Activated naive CD8-positive, alpha-beta T cell treated with anti-CD3 and anti-CD28 coated beads for 36 hours (primary cell): ENCODE results near the gene CEP78. TPM values are rescaled to one million over a fixed set of nuclear protein-coding genes. Genes with fewer than 3 reads are reported as not detected.
A peak's percentile ranks its signal among the peaks of the same experiment; 100 is the strongest.
"Not testable (repeated sequence)": the region's sequence is repeated elsewhere in the genome, so short reads cannot be mapped to it uniquely, and the experiment has no call there.

Source experiments
- DNase-seq: peaks from one replicate; pipeline ENCODE4 v3.0.0; 2021
- H3K27ac Mint-ChIP-seq: one replicate; pipeline ENCODE4 v1.8.0; 2022; ENCODE audit warnings: mild to moderate bottlenecking, moderate library complexity, mixed read lengths
- H3K27me3 Mint-ChIP-seq: one replicate; pipeline ENCODE4 v1.8.0; 2022; ENCODE audit warnings: mild to moderate bottlenecking, mixed read lengths
- H3K36me3 Mint-ChIP-seq: one replicate; pipeline ENCODE4 v1.8.0; 2021; ENCODE audit warnings: mild to moderate bottlenecking, mixed read lengths
- H3K4me1 Mint-ChIP-seq: one replicate; pipeline ENCODE4 v1.8.0; 2021; ENCODE audit warnings: mixed read lengths
- H3K4me3 Mint-ChIP-seq: one replicate; pipeline ENCODE4 v1.8.0; 2022; ENCODE audit warnings: mild to moderate bottlenecking, moderate library complexity, mixed read lengths
- H3K9me3 Mint-ChIP-seq: one replicate; pipeline ENCODE4 v1.8.0; 2022; ENCODE audit warnings: mixed read lengths
- total RNA-seq, 2 experiments: library from RNA; stranded (reverse); gene quantifications; one replicate each; pipeline ENCODE4 v1.2.3, GENCODE V29; 2021

CEP78 gene
- total RNA-seq, 2 experiments from 2014 or later, result 41.1 to 41.8 TPM

- Mint-ChIP-seq H3K27me3 (no peaks in the 10 kb centered on the region), H3K27ac (no peak overlapping the region), H3K36me3 (no peaks in the 10 kb centered on the region), H3K4me1 (peaks cover 22% of the 10 kb centered on the region), H3K9me3 (no peaks in the 10 kb centered on the region), H3K4me3 (no peak overlapping the region)
- no peak for DNase-seq
Observed at GRCh38 chr9:78215706-78216105, 20.2 kb upstream of the CEP78 start.

GRCh38 chr9:78218890-78219289 is 17.0 kb upstream of the CEP78 start:
- H3K9me3 Mint-ChIP-seq, result no peaks in the 10 kb centered on the region
- no peak for DNase-seq

GRCh38 chr9:78221425-78221824 is 14.4 kb upstream of the CEP78 start:
- Mint-ChIP-seq H3K4me3 (no peak overlapping the region), H3K9me3 (no peaks in the 10 kb centered on the region), H3K36me3 (no peaks in the 10 kb centered on the region), H3K4me1 (no peaks in the 10 kb centered on the region), H3K27me3 (no peaks in the 10 kb centered on the region), H3K27ac (no peak overlapping the region)
- DNase-seq, result no peak

More at GRCh38 chr9:78218890-78219289, 17.0 kb upstream of the CEP78 start:
- no peak overlapping the region for H3K4me3 Mint-ChIP-seq
- no peak overlapping the region for H3K27ac Mint-ChIP-seq
- H3K27me3 Mint-ChIP-seq, result no peaks in the 10 kb centered on the region
- H3K4me1 Mint-ChIP-seq, result no peaks in the 10 kb centered on the region
- H3K36me3 Mint-ChIP-seq, result no peaks in the 10 kb centered on the region

- not testable (repeated sequence) for H3K9me3 Mint-ChIP-seq, H3K36me3 Mint-ChIP-seq, DNase-seq, H3K27me3 Mint-ChIP-seq, H3K4me1 Mint-ChIP-seq, H3K4me3 Mint-ChIP-seq, H3K27ac Mint-ChIP-seq
Observed at GRCh38 chr9:78221841-78222240, 14.0 kb upstream of the CEP78 start.

GRCh38 chr9:78230761-78231160 is 5.1 kb upstream of the CEP78 start:
- DNase-seq, result no peak
- Mint-ChIP-seq H3K27ac (no peak overlapping the region), H3K36me3 (peaks cover under 1% of the 10 kb centered on the region), H3K27me3 (no peaks in the 10 kb centered on the region), H3K9me3 (no peaks in the 10 kb centered on the region), H3K4me3 (no peak overlapping the region), H3K4me1 (peaks cover 3% of the 10 kb centered on the region)

GRCh38 chr9:78232471-78232870 is 3.4 kb upstream of the CEP78 start:
- H3K36me3 Mint-ChIP-seq, DNase-seq, H3K27ac Mint-ChIP-seq, H3K4me1 Mint-ChIP-seq, H3K9me3 Mint-ChIP-seq, H3K4me3 Mint-ChIP-seq, H3K27me3 Mint-ChIP-seq: not testable (repeated sequence)

- peak overlapping the region; percentile 91 for H3K27ac Mint-ChIP-seq
- no peak for DNase-seq
- peaks cover 23% of the 10 kb centered on the region for H3K4me1 Mint-ChIP-seq
- H3K36me3 Mint-ChIP-seq, result peaks cover 17% of the 10 kb centered on the region
- no peaks in the 10 kb centered on the region for H3K9me3 Mint-ChIP-seq
- no peaks in the 10 kb centered on the region for H3K27me3 Mint-ChIP-seq
- H3K4me3 Mint-ChIP-seq, result peak overlapping the region; percentile 94
Observed at GRCh38 chr9:78234810-78235209, 1.1 kb upstream of the CEP78 start.

- no peaks in the 10 kb centered on the region for H3K9me3 Mint-ChIP-seq
- peak overlapping the region; percentile 91 for H3K27ac Mint-ChIP-seq
- H3K4me3 Mint-ChIP-seq, result peak overlapping the region; percentile 94
- peaks cover 23% of the 10 kb centered on the region for H3K4me1 Mint-ChIP-seq
- peaks cover 17% of the 10 kb centered on the region for H3K36me3 Mint-ChIP-seq
- no peaks in the 10 kb centered on the region for H3K27me3 Mint-ChIP-seq
- no peak for DNase-seq
Observed at GRCh38 chr9:78235256-78235761, 566 bp upstream of the CEP78 start.

- Mint-ChIP-seq H3K4me3 (peak overlapping the region; percentile 94), H3K27me3 (no peaks in the 10 kb centered on the region)
Observed at GRCh38 chr9:78236551-78236910, 656 bp downstream of the CEP78 start.

GRCh38 chr9:78238046-78239038 is 2.5 kb downstream of the CEP78 start:
- H3K4me1 Mint-ChIP-seq, result peaks cover 36% of the 10 kb centered on the region
- H3K27me3 Mint-ChIP-seq, result no peaks in the 10 kb centered on the region
- H3K4me3 Mint-ChIP-seq, result peak overlapping the region; percentile 35

More at GRCh38 chr9:78236551-78236910, 656 bp downstream of the CEP78 start:
- H3K4me1 Mint-ChIP-seq, result peaks cover 27% of the 10 kb centered on the region
- peaks cover 22% of the 10 kb centered on the region for H3K36me3 Mint-ChIP-seq
- H3K9me3 Mint-ChIP-seq, result no peaks in the 10 kb centered on the region
- no peak for DNase-seq
- peak overlapping the region; percentile 74 for H3K27ac Mint-ChIP-seq

GRCh38 chr9:78239506-78239905 is 3.6 kb downstream of the CEP78 start:
- H3K27me3 Mint-ChIP-seq, result no peaks in the 10 kb centered on the region
- peaks cover 36% of the 10 kb centered on the region for H3K4me1 Mint-ChIP-seq
- no peak overlapping the region for H3K27ac Mint-ChIP-seq
- no peak for DNase-seq
- peaks cover 30% of the 10 kb centered on the region for H3K36me3 Mint-ChIP-seq
- no peak overlapping the region for H3K4me3 Mint-ChIP-seq
- H3K9me3 Mint-ChIP-seq, result no peaks in the 10 kb centered on the region

More at GRCh38 chr9:78238046-78239038, 2.5 kb downstream of the CEP78 start:
- no peaks in the 10 kb centered on the region for H3K9me3 Mint-ChIP-seq
- no peak for DNase-seq
- H3K36me3 Mint-ChIP-seq, result peaks cover 29% of the 10 kb centered on the region
- H3K27ac Mint-ChIP-seq, result no peak overlapping the region

- no peak for DNase-seq
- Mint-ChIP-seq H3K36me3 (peaks cover 40% of the 10 kb centered on the region), H3K27me3 (no peaks in the 10 kb centered on the region), H3K27ac (no peak overlapping the region), H3K4me1 (peaks cover 36% of the 10 kb centered on the region), H3K9me3 (no peaks in the 10 kb centered on the region), H3K4me3 (no peak overlapping the region)
Observed at GRCh38 chr9:78242041-78242440, 6.2 kb downstream of the CEP78 start.

GRCh38 chr9:78243130-78243529 is 7.3 kb downstream of the CEP78 start:
- Mint-ChIP-seq H3K27me3 (no peaks in the 10 kb centered on the region), H3K9me3 (no peaks in the 10 kb centered on the region), H3K4me3 (no peak overlapping the region), H3K4me1 (peaks cover 29% of the 10 kb centered on the region), H3K27ac (no peak overlapping the region), H3K36me3 (peaks cover 33% of the 10 kb centered on the region)
- no peak for DNase-seq

GRCh38 chr9:78245401-78245800 is 9.5 kb downstream of the CEP78 start:
- no peak overlapping the region for H3K27ac Mint-ChIP-seq
- H3K9me3 Mint-ChIP-seq, result no peaks in the 10 kb centered on the region
- H3K4me1 Mint-ChIP-seq, result peaks cover 18% of the 10 kb centered on the region
- peaks cover 26% of the 10 kb centered on the region for H3K36me3 Mint-ChIP-seq
- H3K4me3 Mint-ChIP-seq, result no peak overlapping the region
- H3K27me3 Mint-ChIP-seq, result no peaks in the 10 kb centered on the region
- no peak for DNase-seq

GRCh38 chr9:78248635-78249034 is 12.8 kb downstream of the CEP78 start:
- peaks cover 5% of the 10 kb centered on the region for H3K4me1 Mint-ChIP-seq
- peaks cover 19% of the 10 kb centered on the region for H3K36me3 Mint-ChIP-seq
- DNase-seq, result no peak
- H3K27ac Mint-ChIP-seq, result no peak overlapping the region
- H3K27me3 Mint-ChIP-seq, result no peaks in the 10 kb centered on the region
- no peaks in the 10 kb centered on the region for H3K9me3 Mint-ChIP-seq
- H3K4me3 Mint-ChIP-seq, result no peak overlapping the region

- DNase-seq, result no peak
- peaks cover 5% of the 10 kb centered on the region for H3K4me1 Mint-ChIP-seq
- H3K9me3 Mint-ChIP-seq, result no peaks in the 10 kb centered on the region
- H3K27me3 Mint-ChIP-seq, result no peaks in the 10 kb centered on the region
- H3K36me3 Mint-ChIP-seq, result peaks cover 17% of the 10 kb centered on the region
- no peak overlapping the region for H3K4me3 Mint-ChIP-seq
- H3K27ac Mint-ChIP-seq, result no peak overlapping the region
Observed at GRCh38 chr9:78249542-78249941, 13.7 kb downstream of the CEP78 start.
